ENCODE results near the gene RUNX1. TPM values are rescaled to one million over a fixed set of nuclear protein-coding genes. Genes with fewer than 3 reads are reported as not detected.

RUNX1 gene
- total RNA-seq, 1 donor from 2014 or later, result 23.9 TPM

DNA sequence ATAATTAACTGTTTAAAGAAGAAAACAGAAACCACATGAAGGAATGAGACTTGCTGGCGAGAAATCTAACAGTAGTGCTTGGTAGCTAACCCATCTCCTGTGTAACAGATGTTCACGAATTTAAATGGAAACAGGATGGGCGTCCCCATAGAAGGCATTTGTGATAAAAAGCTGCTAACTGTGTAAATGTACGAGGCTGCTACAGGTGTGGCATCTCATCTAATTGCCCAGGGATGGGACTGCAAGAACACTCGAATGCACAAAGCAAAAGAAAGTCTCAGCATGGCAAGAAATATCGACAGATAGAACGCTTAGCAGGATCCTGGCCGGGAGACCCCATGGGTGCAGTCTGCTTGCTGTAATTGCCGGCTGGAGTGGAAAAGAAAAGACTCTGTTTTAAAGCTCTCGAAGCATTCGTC, 112.7 kb downstream of the RUNX1 start:
- Mint-ChIP-seq H3K4me3 (ENCODE audit: unreplicated experiment) (no peak overlapping the region), H3K36me3 (ENCODE audit: unreplicated experiment) (no peaks in the 10 kb centered on the region), H3K27me3 (ENCODE audit: unreplicated experiment) (no peaks in the 10 kb centered on the region), H3K27ac (ENCODE audit: unreplicated experiment) (no peak overlapping the region), H3K4me1 (ENCODE audit: unreplicated experiment) (peaks cover 20% of the 10 kb centered on the region), H3K9me3 (ENCODE audit: unreplicated experiment) (no peaks in the 10 kb centered on the region)
- DNase-seq (ENCODE audit: extremely low spot score, unreplicated experiment), result no peak
- TF ChIP-seq, protein P1, sequence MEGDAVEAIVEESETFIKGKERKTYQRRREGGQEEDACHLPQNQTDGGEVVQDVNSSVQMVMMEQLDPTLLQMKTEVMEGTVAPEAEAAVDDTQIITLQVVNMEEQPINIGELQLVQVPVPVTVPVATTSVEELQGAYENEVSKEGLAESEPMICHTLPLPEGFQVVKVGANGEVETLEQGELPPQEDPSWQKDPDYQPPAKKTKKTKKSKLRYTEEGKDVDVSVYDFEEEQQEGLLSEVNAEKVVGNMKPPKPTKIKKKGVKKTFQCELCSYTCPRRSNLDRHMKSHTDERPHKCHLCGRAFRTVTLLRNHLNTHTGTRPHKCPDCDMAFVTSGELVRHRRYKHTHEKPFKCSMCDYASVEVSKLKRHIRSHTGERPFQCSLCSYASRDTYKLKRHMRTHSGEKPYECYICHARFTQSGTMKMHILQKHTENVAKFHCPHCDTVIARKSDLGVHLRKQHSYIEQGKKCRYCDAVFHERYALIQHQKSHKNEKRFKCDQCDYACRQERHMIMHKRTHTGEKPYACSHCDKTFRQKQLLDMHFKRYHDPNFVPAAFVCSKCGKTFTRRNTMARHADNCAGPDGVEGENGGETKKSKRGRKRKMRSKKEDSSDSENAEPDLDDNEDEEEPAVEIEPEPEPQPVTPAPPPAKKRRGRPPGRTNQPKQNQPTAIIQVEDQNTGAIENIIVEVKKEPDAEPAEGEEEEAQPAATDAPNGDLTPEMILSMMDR (IDR thresholded peaks at IDR 0.05), result no peak

DNA sequence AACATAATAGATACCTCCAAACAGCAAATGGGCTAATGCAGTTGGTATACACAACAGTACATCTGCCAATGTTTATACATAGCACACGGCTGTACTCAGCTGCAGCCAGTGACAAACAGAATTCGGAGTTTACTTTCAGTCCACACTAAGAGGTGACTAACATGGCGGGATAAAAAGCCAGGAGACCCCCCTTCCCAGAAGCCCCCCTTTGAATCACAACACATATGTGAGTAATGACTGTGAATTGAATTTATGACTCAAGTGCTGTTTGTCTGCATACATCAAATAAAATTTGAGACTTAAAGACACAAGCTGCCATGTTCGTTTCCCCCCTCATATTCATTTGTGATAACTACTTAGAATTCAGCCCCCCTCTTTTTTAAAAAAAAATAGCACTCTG, 113.2 kb downstream of the RUNX1 start:
- no peak for DNase-seq (ENCODE audit: extremely low spot score, unreplicated experiment)
- Mint-ChIP-seq H3K27ac (ENCODE audit: unreplicated experiment) (no peak overlapping the region), H3K4me3 (ENCODE audit: unreplicated experiment) (no peak overlapping the region), H3K36me3 (ENCODE audit: unreplicated experiment) (no peaks in the 10 kb centered on the region), H3K9me3 (ENCODE audit: unreplicated experiment) (no peaks in the 10 kb centered on the region), H3K27me3 (ENCODE audit: unreplicated experiment) (no peaks in the 10 kb centered on the region), H3K4me1 (ENCODE audit: unreplicated experiment) (peaks cover 22% of the 10 kb centered on the region)
- TF ChIP-seq, protein P1 (IDR thresholded peaks at IDR 0.05), result no peak

DNA sequence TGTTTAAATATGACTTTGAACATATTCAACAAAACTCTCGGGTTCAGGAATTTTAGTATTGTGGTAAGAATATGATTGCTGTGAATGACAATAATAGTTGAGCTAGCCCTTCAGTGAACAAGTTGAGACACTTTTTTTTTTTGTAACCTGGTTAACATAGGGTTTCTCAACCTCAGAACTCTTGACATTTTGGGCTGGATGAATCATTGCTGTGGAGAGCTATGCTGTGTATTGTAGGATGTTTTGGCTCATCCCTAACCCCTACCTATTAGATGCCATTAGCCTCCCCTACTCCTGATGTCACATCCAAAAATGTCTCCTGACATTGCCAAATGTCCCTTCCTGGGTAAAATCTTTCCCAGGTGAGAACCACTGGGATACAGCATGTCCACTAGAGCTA, 113.7 kb downstream of the RUNX1 start:
- DNase-seq (ENCODE audit: extremely low spot score, unreplicated experiment), result no peak
- Mint-ChIP-seq H3K36me3 (ENCODE audit: unreplicated experiment) (no peaks in the 10 kb centered on the region), H3K4me1 (ENCODE audit: unreplicated experiment) (peaks cover 25% of the 10 kb centered on the region), H3K27me3 (ENCODE audit: unreplicated experiment) (no peaks in the 10 kb centered on the region), H3K27ac (ENCODE audit: unreplicated experiment) (no peak overlapping the region), H3K9me3 (ENCODE audit: unreplicated experiment) (no peaks in the 10 kb centered on the region), H3K4me3 (ENCODE audit: unreplicated experiment) (no peak overlapping the region)
- TF ChIP-seq, protein P1 (IDR thresholded peaks at IDR 0.05), result no peak

DNA sequence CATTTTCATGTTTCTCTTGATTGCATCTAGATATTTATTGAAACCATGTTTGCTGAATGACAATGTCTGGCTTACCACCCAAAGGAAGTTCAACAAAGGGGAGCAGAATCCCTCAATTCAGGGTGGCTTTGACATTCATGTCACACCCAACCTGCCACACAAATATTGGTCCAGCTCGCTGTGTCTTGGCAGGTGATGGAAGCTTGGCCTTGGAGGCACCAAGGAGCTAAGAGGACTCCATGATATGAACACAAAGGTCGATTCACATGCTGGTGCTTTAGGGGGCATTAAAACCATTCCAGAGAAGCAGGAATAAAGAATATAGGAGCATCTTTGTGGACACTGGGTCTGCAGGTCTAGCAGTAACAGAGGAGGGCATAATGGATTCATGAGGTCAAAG, 114.8 kb downstream of the RUNX1 start:
- H3K27ac Mint-ChIP-seq (ENCODE audit: unreplicated experiment), result no peak overlapping the region

DNA sequence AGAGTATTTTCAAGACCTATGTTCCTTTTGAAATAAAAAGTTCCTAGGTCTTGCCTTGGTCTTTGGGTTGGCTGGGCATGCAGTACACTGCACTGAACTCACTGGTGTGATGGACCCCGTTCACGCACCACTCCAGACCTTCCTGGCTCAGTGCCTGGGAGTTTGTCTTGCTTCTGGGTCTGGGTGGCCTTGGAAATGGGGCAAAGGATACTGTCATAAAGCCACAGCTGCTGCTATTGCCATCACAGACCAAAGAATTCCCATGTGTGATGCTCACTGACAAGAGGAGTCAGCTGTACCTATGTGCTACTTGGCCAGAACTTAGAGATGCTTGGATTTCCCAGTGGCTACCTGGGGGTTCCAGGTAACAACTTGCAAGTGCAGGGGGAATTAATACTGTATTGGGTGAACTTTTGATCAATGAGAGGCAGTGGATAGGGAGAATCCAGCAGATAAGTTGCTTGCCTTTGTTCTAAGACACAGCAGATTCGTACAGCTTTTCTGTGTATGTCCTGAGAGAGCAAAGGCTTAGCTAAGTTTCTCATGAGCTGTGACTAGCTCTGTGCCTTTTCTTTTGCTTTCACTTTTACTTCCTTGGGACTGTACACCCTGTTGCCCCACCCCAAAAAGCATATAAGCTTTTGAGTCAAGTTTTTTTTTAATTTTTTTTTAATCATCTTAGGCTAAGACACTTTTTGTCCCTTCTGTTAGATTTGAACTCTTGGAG, 115.3 kb downstream of the RUNX1 start:
- no peak overlapping the region for H3K27ac Mint-ChIP-seq (ENCODE audit: unreplicated experiment)
- H3K27me3 Mint-ChIP-seq (ENCODE audit: unreplicated experiment), result no peaks in the 10 kb centered on the region
- DNase-seq (ENCODE audit: extremely low spot score, unreplicated experiment), result no peak
- TF ChIP-seq, protein P1 (IDR thresholded peaks at IDR 0.05), result no peak
- H3K9me3 Mint-ChIP-seq (ENCODE audit: unreplicated experiment), result no peaks in the 10 kb centered on the region
- no peaks in the 10 kb centered on the region for H3K36me3 Mint-ChIP-seq (ENCODE audit: unreplicated experiment)
- H3K4me3 Mint-ChIP-seq (ENCODE audit: unreplicated experiment), result no peak overlapping the region
- peaks cover 22% of the 10 kb centered on the region for H3K4me1 Mint-ChIP-seq (ENCODE audit: unreplicated experiment)

More for the DNA sequence above, 114.8 kb downstream of the RUNX1 start:
- no peaks in the 10 kb centered on the region for H3K27me3 Mint-ChIP-seq (ENCODE audit: unreplicated experiment)
- H3K4me1 Mint-ChIP-seq (ENCODE audit: unreplicated experiment), result peaks cover 22% of the 10 kb centered on the region
- TF ChIP-seq, protein P1 (IDR thresholded peaks at IDR 0.05), result no peak
- no peaks in the 10 kb centered on the region for H3K36me3 Mint-ChIP-seq (ENCODE audit: unreplicated experiment)
- no peak overlapping the region for H3K4me3 Mint-ChIP-seq (ENCODE audit: unreplicated experiment)
- no peaks in the 10 kb centered on the region for H3K9me3 Mint-ChIP-seq (ENCODE audit: unreplicated experiment)
- no peak for DNase-seq (ENCODE audit: extremely low spot score, unreplicated experiment)

Measured in osteocyte (in vitro differentiated cells).